Spleen (tissue), 7 donors: ENCODE data around the gene SAT2.

ENCODE experiments used
- POLR2AphosphoS5 ChIP-seq, 3 donors: sonication (generic); formaldehyde crosslinking; IDR thresholded peaks; one replicate each; pipeline ENCODE4 v1.5.1; 2017; ENCODE audit warnings: antibody characterized with exemption in 3 of 3
- TF ChIP-seq, protein P1 (sequence below), 11 experiments: fragments of 200-600 bp in 7 of 11; fragments of 450-650 bp in 4 of 11; sonication (generic) in 4 of 11; IDR thresholded peaks in 8 of 11; conservative IDR thresholded peaks in 3 of 11; 1 replicate in 7 of 11; 2 replicates in 4 of 11; pipeline versions ENCODE4 v1.4.0 to v1.8.0; 2016 to 2021; ENCODE audit warnings: antibody characterized with exemption in 11 of 11, inconsistent platforms in 4 of 11, mild to moderate bottlenecking in 1 of 11
- donor health status: DM: no; HTN: no; CAD: no; lungs with moderate emphysema.
- donor health status: DM: no; HTN: no; CAD: no.
- donor health status: DM: no; HTN: no; CAD: no.

GRCh38 chr17:7654832-7655540 lies 27.4 kb upstream of the SAT2 start:
- TF ChIP-seq, protein P1, sequence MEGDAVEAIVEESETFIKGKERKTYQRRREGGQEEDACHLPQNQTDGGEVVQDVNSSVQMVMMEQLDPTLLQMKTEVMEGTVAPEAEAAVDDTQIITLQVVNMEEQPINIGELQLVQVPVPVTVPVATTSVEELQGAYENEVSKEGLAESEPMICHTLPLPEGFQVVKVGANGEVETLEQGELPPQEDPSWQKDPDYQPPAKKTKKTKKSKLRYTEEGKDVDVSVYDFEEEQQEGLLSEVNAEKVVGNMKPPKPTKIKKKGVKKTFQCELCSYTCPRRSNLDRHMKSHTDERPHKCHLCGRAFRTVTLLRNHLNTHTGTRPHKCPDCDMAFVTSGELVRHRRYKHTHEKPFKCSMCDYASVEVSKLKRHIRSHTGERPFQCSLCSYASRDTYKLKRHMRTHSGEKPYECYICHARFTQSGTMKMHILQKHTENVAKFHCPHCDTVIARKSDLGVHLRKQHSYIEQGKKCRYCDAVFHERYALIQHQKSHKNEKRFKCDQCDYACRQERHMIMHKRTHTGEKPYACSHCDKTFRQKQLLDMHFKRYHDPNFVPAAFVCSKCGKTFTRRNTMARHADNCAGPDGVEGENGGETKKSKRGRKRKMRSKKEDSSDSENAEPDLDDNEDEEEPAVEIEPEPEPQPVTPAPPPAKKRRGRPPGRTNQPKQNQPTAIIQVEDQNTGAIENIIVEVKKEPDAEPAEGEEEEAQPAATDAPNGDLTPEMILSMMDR (IDR thresholded peaks at IDR 0.05 in 8 of 11, conservative IDR thresholded peaks at IDR 0.05 in 3 of 11): no peak
- TF ChIP-seq POLR2AphosphoS5 (IDR thresholded peaks at IDR 0.05): no peak
